Hair follicle dermal papilla cell (primary cell): ENCODE measurements around the gene BUD31. TPM values are rescaled to one million over a fixed set of nuclear protein-coding genes. Genes with fewer than 3 reads are reported as not detected.

Experiments
- total RNA-seq: library from RNA; depleted of rRNA; stranded (reverse); fragments of >200 nt; gene quantifications from 2 replicates; pipeline ENCODE4 v1.2.3, GENCODE V29; 2012

Gene BUD31
- 47.7 and 72.7 TPM in 2 replicates for total RNA-seq

GRCh38 chr7:99408379-99409191 lies at the start of gene BUD31, which contains the start of gene PDAP1:
Gene BUD31, plus strand, starts transcription at chr7:99408969. Its CDS starts 2,124 bp downstream, at chr7:99411093.
Gene PDAP1, minus strand, starts transcription at chr7:99408597. Its CDS starts 49 bp downstream, at chr7:99408548.

GRCh38 chr7:99374111-99375064 lies 34.4 kb upstream of the BUD31 start, which contains the start of gene ARPC1B:
Gene ARPC1B, plus strand, starts transcription at chr7:99374730. Its CDS starts 10,985 bp downstream, at chr7:99385715.

GRCh38 chr7:99438573-99439480 lies 30.1 kb downstream of the BUD31 start, which contains the start of the genes CPSF4 and PTCD1:
Gene CPSF4, plus strand, starts transcription at chr7:99438943. Its CDS starts 140 bp downstream, at chr7:99439083.
Gene PTCD1, minus strand, starts transcription at chr7:99438798. Its CDS starts 3,556 bp downstream, at chr7:99435242.

Other genes starting within 250 kb of the BUD31 start
- not detected in 2 replicates for gene KPNA7, start 200.9 kb upstream of the BUD31 start, total RNA-seq
- gene MYH16, start 136.1 kb upstream of the BUD31 start, total RNA-seq, result not detected in 2 replicates
- gene ARPC1A, start 83.1 kb upstream of the BUD31 start, total RNA-seq, result 111 and 113 TPM in 2 replicates
- gene ARPC1B, start 34.2 kb upstream of the BUD31 start, total RNA-seq, result 201 and 336 TPM in 2 replicates
- gene PDAP1, start 372 bp upstream of the BUD31 start, total RNA-seq, result 35.5 and 47.0 TPM in 2 replicates
- 6.7 and 7.0 TPM in 2 replicates for gene PTCD1, start 29.8 kb downstream of the BUD31 start, total RNA-seq
- 32.3 and 32.7 TPM in 2 replicates for gene CPSF4, start 30.0 kb downstream of the BUD31 start, total RNA-seq
- 200 and 378 TPM in 2 replicates for gene ATP5MF, start 57.2 kb downstream of the BUD31 start, total RNA-seq
- 5.3 and 6.5 TPM in 2 replicates for gene ZNF789, start 63.9 kb downstream of the BUD31 start, total RNA-seq
- gene ZNF394, start 91.3 kb downstream of the BUD31 start, total RNA-seq, result 33.9 and 48.3 TPM in 2 replicates
- 14.2 and 14.6 TPM in 2 replicates for gene ZKSCAN5, start 95.7 kb downstream of the BUD31 start, total RNA-seq
- gene FAM200A, start 143.1 kb downstream of the BUD31 start, total RNA-seq, result 4.2 and 5.5 TPM in 2 replicates
- gene ZNF655, start 149.7 kb downstream of the BUD31 start, total RNA-seq, result 77.0 and 99.6 TPM in 2 replicates
- 1.5 and 1.6 TPM in 2 replicates for gene TMEM225B, start 189.3 kb downstream of the BUD31 start, total RNA-seq
- gene ZSCAN25, start 208.0 kb downstream of the BUD31 start, total RNA-seq, result 14.0 and 22.6 TPM in 2 replicates